Mesothelial cell of epicardium (in vitro differentiated cells): ENCODE results near the gene CKB. TPM values are rescaled to one million over a fixed set of nuclear protein-coding genes. Genes with fewer than 3 reads are reported as not detected.

ENCODE experiments used
- DNase-seq, 2 experiments: peaks; one replicate each; pipeline ENCODE4 v3.0.0; 2021; ENCODE audit warnings: low spot score in 2 of 2; ENCODE audit not compliant: unreplicated experiment in 2 of 2
- H3K27ac Mint-ChIP-seq: 2 replicates; pipeline ENCODE4 v1.8.0; 2021; ENCODE audit warnings: mixed read lengths
- H3K27me3 Mint-ChIP-seq: 2 replicates; pipeline ENCODE4 v1.8.0; 2021; ENCODE audit warnings: low read depth, mixed read lengths
- H3K36me3 Mint-ChIP-seq: 2 replicates; pipeline ENCODE4 v1.8.0; 2021; ENCODE audit warnings: mixed read lengths
- H3K4me1 Mint-ChIP-seq: 2 replicates; pipeline ENCODE4 v1.8.0; 2021; ENCODE audit warnings: mixed read lengths
- H3K4me3 Mint-ChIP-seq: 2 replicates; pipeline ENCODE4 v1.8.0; 2021; ENCODE audit warnings: mild to moderate bottlenecking, moderate library complexity, mixed read lengths
- H3K9me3 Mint-ChIP-seq: 2 replicates; pipeline ENCODE4 v1.8.0; 2021; ENCODE audit warnings: mixed read lengths
- CTCF ChIP-seq: fragments of 200-600 bp; sonication (generic); IDR thresholded peaks from one replicate; pipeline ENCODE4 v1.5.0; 2021; ENCODE audit warnings: antibody characterized with exemption; ENCODE audit not compliant: unreplicated experiment
- total RNA-seq: library from RNA; stranded (reverse); gene quantifications from 3 replicates; pipeline ENCODE4 v1.2.1, GENCODE V29; 2021

Gene CKB
- total RNA-seq, 1 donor from 2014 or later = 50.6 TPM

- no peak for DNase-seq
- TF ChIP-seq CTCF = no peak
- H3K9me3 Mint-ChIP-seq = no peaks in the 10 kb centered on the region
- peaks cover 9% of the 10 kb centered on the region for H3K4me1 Mint-ChIP-seq
- no peaks in the 10 kb centered on the region for H3K27me3 Mint-ChIP-seq
- H3K27ac Mint-ChIP-seq = no peak overlapping the region
- no peak overlapping the region for H3K4me3 Mint-ChIP-seq
- peaks cover 34% of the 10 kb centered on the region for H3K36me3 Mint-ChIP-seq
Measured at GRCh38 chr14:103476631-103477030, 46.0 kb downstream of the CKB start.

- H3K4me1 Mint-ChIP-seq = peaks cover 9% of the 10 kb centered on the region
- no peaks in the 10 kb centered on the region for H3K9me3 Mint-ChIP-seq
- no peak overlapping the region for H3K4me3 Mint-ChIP-seq
- no peaks in the 10 kb centered on the region for H3K27me3 Mint-ChIP-seq
- no peak for DNase-seq
- no peak for TF ChIP-seq CTCF
- H3K36me3 Mint-ChIP-seq = peaks cover 33% of the 10 kb centered on the region
- no peak overlapping the region for H3K27ac Mint-ChIP-seq
Measured at GRCh38 chr14:103476065-103476464, 46.6 kb downstream of the CKB start.

GRCh38 chr14:103474893-103475292 lies 47.7 kb downstream of the CKB start:
- Mint-ChIP-seq H3K27ac (no peak overlapping the region), H3K4me1 (peaks cover 9% of the 10 kb centered on the region)
- TF ChIP-seq CTCF = no peak

GRCh38 chr14:103472939-103473338 lies 49.7 kb downstream of the CKB start:
- Mint-ChIP-seq H3K4me3 (no peak overlapping the region), H3K4me1 (peaks cover 9% of the 10 kb centered on the region), H3K9me3 (no peaks in the 10 kb centered on the region), H3K27me3 (no peaks in the 10 kb centered on the region), H3K27ac (peak overlapping the region; percentile 4), H3K36me3 (peaks cover 35% of the 10 kb centered on the region)
- DNase-seq = no peak
- TF ChIP-seq CTCF = no peak

More at GRCh38 chr14:103474893-103475292, 47.7 kb downstream of the CKB start:
- Mint-ChIP-seq H3K27me3 (no peaks in the 10 kb centered on the region), H3K4me3 (no peak overlapping the region), H3K36me3 (peaks cover 33% of the 10 kb centered on the region), H3K9me3 (no peaks in the 10 kb centered on the region)
- no peak for DNase-seq

Other genes with a start within 250 kb of the CKB start
- gene EIF5, start 188.6 kb downstream of the CKB start, total RNA-seq = 242 to 256 TPM (median 248 TPM) in 3 replicates
- gene MARK3, start 137.4 kb downstream of the CKB start, total RNA-seq = 122 to 125 TPM (median 125 TPM) in 3 replicates
- gene TRMT61A, start 6.4 kb upstream of the CKB start, total RNA-seq = 8.7 to 9.5 TPM (median 9.5 TPM) in 3 replicates
- gene BAG5, start 39.8 kb upstream of the CKB start, total RNA-seq = 21.8 to 23.5 TPM (median 22.2 TPM) in 3 replicates
- 35.4 to 38.8 TPM (median 36.0 TPM) in 3 replicates for gene COA8, start 40.1 kb upstream of the CKB start, total RNA-seq
- gene KLC1, start 106.4 kb upstream of the CKB start, total RNA-seq = 156 to 163 TPM (median 157 TPM) in 3 replicates
- 17.0 to 19.7 TPM (median 19.2 TPM) in 3 replicates for gene XRCC3, start 192.6 kb upstream of the CKB start, total RNA-seq
- gene ZFYVE21, start 193.0 kb upstream of the CKB start, total RNA-seq = 32.9 to 40.2 TPM (median 37.3 TPM) in 3 replicates